ENCODE measurements around the gene PLXNA2.
A peak's percentile ranks its signal among the peaks of the same experiment; 100 is the strongest.

PLXNA2 gene

DNA sequence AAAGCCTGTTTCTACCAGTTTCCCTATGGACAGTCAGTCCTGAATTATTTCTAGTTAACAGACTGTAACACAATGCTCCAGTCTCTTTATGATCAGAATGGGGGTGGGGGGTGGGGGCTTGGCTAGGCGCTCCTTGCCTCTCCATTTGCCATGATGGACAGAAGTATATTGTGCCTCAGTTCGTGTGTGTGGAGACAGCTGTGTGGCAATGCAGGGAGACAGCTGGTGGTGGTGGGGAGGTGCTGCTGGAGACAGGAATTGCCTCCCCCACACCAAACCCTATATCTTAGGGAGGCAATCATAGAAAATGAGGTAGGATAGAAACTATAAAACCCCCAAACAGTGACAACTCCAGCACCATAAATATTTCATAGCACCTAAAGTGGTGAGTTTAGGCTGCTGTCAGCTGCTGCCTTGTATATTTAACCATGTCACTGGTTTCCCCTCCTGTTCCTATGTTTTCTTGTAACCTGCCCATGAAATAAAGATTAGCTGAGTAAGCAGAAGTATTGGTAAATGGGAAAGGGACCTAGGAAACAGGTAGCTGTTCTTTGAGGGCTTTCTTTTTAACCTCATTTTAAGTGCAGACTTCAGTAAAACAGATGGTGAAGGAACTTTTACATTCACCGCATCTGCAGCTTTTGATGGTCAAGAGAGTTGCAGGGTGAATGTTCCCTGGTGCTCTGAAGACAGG lies 3.4 kb downstream of the PLXNA2 start:
- peak; percentile 35 for DNase-seq

DNA sequence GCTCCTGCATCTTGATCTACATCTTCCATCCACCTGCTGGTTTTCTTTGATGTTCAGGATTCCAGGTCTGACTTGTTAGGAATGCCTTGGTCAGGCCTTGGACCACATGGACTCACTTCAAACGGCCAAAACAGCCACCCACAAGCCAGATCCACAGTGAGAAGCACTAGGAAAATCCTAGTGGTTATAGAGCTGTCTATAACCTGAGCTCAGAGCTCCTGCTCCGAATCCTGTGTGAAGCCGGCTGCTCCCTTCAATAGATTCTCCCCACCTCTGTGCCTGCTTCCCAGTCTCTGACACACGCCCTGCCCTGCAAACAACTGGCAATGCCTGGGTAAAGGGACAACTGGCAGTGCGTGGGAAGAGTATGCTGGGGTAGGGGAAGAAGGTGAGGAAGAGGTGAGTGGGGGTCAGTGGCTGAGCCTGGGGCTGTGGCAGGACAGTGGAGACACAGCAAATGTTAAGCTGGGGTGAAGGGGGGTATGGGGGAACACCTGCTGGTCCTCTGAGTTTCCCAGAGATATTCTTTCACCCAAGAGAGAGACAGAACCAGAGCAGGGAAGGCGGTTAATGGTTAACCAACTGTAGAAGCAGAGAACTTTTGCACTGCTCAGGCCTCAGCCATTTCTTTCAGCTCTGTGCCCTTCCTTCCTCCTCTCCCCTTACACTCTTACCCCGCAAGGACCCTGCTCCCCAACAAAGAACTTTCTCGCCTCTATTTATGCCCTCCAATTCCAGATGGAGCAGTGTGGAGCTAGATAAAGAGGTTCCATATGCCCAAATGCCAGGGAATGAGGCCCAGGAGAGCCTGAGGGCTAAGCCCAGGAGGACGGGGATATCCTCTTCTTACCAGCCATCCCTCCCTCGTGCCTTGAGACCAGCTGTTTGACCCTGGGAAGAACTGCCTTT lies 4.5 kb downstream of the PLXNA2 start:
- DNase-seq: peak; percentile 60

DNA sequence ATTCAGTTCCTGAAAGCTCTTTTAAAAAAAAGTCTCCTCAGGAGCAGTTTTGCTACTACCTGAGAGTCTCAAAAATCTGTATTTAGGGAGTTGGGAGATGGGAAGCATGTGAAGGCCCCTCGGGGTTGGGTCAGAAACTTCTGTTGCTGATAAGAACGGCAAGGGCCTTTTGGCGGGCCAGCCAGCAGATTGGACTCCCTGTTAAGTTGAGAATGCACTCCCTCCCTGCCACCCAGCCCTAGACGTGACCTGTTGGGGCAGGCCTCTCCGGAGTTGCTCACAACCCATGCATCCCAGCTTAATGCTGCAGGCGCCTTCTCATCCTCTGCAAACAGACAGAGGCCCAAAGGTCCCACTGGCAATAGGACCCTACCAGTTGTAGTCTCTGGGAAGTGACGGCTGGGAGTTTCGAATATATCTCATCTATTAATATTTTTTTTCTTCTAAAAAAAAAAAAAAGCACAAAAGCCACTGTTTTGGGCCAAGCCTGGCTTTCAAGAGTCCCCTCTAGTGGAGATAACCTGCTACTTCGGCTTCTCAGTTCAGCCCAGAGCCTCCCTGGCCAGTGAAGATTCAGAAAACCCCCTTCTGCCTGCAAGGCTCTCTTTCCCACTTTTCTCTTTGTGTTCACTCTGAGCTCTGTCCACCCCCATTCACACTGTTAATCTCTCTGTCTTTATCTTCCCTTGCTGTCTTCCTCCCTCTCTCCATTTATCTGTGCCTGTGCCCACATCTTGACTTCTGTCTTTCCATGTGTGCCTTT lies 5.3 kb downstream of the PLXNA2 start:
- DNase-seq: peak; percentile 56

DNA sequence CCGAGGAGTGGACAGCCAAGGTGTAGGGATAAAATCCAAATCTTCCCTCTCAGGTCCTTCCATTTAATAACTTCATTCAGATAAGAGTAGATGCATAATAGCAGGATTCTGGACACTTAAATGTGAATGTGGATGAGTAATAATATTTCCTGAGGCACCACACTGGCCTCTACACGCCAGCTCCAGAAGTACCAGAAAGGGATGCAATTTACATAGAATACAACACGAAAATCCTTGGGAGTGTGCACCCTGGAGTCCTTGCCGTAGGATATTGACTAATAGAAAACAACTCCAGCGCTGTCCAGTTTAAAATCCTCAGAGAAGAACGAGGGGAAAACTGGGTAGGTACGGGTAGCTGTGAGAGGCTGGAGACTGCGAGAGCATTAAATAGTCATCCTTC lies 6.9 kb downstream of the PLXNA2 start:
- DNase-seq: no peak

DNA sequence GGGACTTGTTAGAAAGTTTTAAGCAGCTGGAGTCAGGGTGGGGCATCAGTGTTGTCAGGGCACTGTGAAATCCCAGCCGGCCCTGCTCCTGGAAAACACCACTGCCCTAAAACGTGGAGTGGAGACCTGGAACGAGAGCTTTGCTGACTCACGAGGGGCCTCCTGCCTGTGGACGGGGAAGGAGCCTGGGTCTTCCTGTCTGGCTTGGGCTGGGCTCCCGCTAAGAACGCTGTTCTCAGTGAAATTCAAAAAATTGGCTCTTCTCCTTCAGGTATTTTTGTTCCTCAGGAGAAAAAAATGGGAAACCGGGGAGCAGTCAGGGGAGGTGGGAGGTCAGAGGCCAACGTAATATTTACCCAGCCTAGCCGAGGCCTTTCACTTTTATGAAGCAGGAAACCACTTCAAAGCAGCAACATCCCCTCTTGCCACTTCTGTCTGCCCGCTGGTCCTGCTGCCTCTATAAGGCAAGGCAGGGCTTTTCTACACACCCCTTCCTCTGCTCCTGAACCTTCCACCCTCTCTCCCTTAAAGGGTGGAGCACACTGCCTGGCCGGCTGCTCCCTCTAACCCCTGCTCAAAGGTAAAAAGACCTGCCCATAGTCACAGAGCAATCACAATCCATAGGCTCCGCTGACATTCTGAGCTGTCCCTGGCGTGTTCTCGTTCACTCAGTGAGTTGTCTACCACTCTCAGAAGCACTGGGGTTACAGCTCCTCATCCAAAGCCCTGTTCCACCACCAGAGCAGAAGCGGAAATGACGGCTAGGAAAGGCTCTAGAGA lies 8.0 kb downstream of the PLXNA2 start:
- DNase-seq: peak; percentile 74

DNA sequence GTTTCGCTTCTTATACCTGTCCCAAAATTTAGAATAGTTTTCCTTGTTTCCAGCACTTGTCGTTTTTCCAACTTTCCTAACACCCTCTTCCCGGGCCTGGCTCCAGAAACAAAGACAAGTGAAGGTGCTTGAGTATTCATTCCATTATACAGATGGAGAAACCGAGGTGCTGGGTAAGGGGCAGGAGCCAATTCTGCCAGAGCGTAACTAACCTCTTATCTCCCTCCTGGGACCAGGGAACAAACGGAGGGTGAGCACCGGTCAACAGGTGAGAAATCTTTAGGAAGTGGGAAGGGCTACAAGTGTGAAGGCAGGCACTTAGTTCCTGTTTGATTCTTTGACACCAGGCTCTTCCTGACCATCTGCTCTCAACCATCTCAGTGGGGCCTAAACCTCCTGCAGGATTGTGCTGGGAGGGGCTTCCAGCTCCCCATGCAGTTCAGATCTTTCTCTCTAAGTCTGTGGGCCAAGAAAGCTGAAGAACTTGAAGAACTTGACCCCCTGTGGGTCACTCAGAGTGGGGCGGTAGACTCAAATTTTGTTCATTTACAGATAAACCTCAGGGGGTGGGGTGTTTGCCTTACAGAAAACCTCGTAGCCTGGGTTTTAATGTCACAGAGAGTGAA lies 8.7 kb downstream of the PLXNA2 start:
- no peak for DNase-seq

DNA sequence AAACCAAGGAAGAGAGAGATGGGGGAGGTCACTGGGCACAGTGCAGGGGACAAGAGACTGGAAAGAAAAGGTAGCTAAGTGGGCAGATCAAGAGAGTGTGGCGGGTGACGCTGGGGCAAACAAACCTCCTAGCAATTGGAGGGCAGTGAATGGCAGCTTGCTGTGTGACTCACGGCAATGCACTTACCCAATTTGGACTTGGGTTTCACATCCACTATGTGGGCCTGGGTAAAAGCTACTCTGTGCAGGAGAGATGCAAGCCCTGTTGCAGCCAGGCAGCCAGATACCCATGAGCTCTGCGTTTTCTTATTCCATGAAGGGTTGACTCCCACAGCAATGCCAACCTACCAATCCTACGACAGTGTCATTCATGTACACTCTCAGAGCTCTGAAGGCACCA lies 9.5 kb downstream of the PLXNA2 start:
- DNase-seq: no peak

DNA sequence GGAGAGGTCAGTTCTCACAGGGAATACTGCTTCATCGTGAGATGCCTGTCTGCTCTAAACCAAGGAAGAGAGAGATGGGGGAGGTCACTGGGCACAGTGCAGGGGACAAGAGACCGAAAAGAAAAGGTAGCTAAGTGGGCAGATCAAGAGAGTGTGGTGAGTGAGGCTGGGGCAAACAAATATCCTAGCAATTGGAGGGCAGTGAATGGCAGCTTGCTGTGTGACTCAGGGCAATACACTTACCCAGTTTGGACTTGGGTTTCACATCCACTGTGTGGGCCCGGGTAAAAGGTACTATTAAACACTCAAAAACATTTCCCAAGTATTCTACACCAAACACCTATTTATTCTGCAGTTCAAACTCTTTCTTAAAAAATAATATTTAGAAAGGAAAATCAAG lies 10.2 kb downstream of the PLXNA2 start:
- DNase-seq: no peak

DNA sequence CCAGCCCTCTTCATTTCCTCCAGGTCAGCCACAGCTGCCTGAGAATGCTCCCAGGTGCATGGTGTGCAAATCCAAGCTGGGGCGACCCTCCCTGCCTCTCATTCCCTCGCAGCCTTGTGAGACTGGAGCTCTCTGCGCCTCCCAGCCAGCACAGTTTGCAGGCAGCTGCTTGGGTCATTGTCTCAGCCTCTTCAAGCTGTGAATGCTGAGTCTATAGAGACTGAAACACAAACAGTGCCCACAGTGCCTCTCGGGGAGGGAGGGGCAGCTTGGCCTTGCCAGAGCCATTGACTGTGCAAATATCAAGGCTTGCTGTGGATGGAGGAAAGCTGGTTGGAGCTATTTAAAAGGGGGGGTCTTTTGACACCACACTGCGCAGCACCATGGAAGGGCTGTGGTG lies 10.6 kb downstream of the PLXNA2 start:
- DNase-seq: peak; percentile 67

DNA sequence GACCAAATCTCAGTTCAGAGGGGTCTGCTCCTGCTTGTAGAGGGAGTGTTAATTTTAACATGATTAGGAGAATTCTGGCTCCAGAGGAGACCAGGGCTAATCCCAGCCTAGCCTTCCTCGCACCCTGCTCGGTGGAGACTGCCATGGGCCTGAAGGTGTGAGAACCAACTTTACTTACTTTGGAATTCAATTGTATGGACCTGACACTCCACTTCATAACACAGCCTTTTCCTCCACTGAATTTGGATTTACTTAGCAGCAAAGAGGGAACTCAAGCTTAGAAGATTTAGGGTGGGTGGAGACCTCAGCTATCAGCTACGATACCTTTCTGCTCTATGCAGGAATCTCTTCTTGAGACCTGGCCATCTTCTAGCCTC lies 11.5 kb downstream of the PLXNA2 start:
- no peak for DNase-seq

DNA sequence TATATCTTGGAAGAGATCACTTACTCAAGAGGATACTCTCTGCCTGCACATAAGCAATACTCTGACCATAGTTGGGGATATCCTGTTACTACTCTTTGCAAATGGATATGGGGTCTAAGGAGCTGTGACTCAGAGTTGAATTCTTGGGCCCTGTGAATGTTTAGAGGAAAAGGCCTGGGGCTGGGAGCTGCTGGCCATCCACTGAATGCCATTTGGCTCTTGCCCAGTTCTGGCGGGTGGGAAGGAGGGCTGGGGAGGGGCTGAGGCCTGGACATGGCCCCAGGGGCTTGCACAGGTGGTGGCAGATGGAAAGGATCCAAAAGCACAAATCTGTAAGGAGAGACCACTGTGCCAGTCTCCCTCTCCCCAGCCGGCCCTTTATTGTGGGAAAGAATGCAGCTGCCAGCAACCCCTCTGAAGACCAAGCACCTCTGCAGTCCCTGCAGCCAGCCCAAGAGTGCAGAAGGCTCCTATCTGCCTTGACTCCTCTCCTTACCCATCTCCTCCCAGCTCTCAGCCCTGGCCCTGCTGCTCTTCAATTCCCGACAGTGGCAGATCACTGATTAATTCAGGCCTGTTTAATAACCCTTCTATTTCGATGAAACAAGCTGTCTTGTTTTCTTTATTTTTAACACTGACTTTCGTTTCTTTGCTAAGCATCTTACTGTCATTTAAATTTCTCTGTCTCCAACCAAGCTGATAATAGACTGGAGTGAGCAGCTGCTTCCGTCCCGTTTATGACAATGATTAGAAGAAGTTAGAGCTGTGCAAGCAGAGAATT lies 12.1 kb downstream of the PLXNA2 start:
- peak; percentile 64 for DNase-seq

DNA sequence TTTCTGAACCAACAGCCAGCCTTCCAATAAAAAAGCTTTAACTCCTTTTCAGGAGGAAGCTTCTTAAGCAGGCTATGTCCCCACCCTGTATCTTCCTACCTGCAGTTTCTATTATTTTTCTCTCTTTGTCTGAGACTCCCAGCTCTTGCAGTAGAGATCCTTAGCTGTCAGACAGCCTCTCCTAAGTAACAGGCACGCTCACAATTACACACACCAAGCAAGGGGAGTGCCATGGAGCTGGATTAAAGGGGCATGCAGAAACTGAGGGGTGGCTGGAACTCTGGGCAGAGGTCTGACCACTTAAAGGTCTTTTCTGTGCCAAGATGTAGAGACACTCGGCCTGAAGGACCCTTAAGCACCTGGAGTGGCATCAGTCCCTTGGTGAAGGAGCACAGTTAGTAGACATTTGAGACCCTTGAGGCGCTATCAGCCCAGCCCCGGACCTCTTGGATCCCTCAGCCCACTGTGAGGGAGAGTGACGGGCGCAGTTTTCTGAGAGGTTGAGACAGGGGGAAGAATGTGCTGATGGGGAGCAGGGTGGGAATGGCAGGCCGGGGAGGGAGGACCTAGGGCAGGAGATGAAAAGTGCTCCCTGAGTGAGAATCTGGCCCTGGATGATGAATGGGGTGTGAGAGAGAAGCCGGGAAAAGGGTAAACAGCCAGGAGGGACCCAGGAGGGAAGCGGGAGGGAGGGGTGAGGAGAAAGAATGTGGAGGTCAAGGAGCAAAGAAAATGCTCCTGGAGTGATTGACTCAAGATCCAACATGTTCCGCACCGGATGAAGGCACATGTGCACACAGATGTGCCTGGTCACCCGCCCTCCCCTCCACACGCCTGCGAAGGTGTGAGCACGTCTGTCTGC lies 13.3 kb downstream of the PLXNA2 start:
- DNase-seq: no peak

DNA sequence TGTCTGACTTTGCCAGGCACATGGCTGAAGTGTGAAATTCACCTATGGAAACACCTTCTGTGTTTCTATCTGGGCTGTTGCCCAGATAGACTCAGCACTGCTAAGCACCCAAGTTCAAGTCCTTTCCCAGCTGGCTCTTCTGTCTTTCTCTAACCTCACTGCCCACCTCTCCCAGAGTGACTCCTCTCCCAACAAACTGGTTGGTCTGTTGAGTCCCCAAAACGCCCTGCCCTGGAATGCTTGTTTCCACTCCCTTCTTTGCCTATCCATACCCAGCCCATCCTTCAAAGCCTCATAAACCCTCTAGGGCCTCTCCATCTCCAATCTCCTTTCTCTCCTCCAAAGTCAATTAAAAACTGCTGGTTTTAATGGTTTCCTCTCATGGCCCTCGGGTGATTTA lies 15.6 kb downstream of the PLXNA2 start:
- no peak for DNase-seq

DNA sequence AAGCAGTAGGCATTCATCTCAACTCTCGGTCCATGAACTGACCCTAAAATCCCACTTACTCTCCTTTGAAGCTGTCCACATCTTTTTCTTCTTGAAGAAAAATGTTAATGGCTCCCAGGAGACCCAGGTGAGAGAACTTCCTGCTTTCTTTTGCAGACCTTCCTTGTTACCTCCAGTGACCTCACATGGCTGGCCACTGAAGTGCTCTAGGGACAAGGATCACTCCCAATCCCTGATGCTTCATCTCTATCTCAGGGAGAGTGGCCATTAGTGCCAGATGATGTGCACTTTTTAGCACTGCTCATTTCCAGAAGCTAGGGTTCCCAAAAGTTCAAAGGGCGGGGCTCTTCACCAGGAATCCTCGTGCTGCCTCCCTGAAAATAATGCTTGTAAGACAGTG lies 16.2 kb downstream of the PLXNA2 start:
- no peak for DNase-seq

DNA sequence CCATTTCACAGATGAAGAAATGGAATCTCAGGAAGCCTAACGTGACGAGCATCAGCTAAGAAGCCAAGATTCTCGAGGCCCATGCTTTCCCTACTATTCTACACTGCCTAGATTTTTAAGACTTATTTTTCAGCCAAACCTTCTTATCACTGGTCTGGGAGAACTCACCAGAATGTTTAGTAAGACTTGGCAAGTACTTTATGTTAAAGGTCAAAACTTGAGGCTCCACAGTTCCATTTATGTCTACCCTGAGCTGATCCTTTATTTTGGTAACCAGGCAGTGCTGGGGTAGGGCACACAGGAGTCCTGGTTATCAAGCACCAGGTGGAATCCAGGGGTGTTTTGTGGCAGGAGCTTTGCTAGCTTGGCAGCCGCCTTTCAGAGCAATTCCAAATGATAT lies 16.8 kb downstream of the PLXNA2 start:
- DNase-seq: no peak

DNA sequence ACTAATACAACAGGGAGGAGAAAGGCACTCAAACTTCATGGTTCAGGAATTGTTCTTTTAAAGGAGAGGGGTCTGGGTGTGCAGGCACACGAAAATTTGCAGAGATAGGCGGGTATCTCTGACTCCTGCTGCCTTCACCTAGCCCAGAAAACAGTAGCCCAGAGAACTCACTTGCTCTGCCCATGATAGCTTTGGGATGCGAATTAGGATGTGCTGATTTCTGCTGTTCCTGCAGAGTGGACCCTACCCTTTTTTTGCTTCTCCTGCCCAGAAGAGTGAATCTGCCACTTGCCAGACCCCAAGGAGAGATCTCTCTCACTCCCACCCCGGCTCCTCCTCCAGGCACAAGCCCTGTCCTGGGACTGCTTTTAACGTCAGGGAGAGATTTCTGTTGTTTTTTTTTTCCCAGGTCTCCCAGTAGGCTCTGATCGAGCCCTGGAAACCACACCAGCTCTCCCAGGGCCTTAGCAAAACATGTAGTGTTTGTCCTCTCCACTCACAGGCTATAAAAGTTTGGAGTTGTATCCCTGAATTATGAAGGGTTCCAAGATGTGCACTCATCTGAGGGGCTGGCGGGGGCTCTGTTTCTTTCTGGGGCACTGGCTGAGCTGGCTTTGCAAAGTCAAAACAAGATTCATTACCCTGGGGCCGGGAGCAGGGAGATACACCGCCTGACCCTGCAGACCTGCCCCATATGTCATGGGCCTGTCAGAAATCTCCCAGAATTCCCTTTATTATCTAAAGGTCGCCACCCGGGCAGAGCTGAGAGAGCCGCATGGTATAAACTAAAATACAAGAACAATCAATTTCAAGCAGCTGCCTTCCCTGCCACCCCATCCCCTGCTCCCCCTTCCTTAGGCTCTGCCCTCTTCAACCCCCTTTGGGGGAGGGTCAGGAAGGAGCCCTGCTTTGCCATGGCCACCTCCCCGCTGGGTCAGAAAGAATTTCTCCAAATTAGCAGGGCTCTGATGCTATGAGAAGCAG lies 17.9 kb downstream of the PLXNA2 start:
- no peak for DNase-seq

DNA sequence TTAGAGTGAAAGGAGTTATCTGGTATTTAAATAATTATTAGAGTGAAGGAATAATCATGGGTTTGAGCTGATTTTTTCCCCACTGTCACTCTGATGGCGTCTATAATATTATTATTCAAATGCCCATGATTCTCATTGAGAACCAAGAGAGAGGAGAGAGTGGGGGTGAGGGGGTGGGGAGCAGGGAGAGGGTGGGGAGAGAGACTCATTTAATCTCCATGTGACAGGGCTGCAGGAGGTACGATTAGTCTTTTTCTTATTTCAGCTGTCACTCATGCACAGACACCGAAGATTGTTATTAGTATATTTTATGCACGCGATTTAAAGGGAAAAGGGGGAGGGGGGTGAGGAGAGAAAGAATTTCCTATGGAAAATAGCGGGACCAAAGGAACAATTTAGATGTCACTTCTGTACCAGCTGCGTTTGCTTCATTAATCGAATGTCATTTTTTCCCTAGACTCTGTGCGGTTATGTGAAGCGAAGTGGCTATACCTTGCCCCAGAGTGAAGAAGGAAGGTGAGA lies 19.9 kb downstream of the PLXNA2 start:
- no peak for DNase-seq

DNA sequence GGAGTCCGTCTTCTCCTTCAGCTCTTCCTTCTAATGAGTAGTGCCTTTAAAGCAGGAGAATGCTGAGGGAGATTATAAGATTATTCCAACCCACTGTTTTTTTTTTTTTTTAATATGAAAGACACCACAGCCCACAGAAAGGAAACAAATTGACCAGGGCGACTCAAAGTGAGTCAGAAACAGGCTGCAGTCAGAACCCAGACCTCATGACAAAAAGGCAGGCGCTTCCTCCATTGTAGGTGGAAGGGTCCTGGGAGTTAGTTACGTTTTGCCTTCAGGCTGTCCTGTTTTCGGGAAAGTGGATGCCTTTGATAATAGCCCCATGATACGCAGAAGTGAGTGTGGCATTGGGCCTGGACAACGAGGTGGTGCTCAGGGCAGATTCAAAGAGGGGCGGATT lies 21.0 kb downstream of the PLXNA2 start:
- no peak for DNase-seq
